DOHH2 (cell line): ENCODE measurements around the gene ANP32A.

Experiments
- H3F3A ChIP-seq: fragments of 200-600 bp; sonication (generic), shearing (Covaris generic); 2 replicates; pipeline ENCODE4 v1.6.0; 2016; ENCODE audit warnings: antibody characterized with exemption, mild to moderate bottlenecking; ENCODE audit not compliant: control insufficient read depth, insufficient read depth
- H3K27ac ChIP-seq: fragments of 200-600 bp; sonication (generic); 2 replicates; pipeline ENCODE4 v1.5.1; 2014; ENCODE audit warnings: low read depth, mild to moderate bottlenecking, low read length, moderate library complexity
- H3K27me3 ChIP-seq: fragments of 200-600 bp; sonication (generic); 2 replicates; pipeline ENCODE4 v1.6.1; 2014; ENCODE audit warnings: mild to moderate bottlenecking, low read length, mixed read lengths; ENCODE audit not compliant: control insufficient read depth
- H3K36me3 ChIP-seq: fragments of 200-600 bp; sonication (generic); 2 replicates; pipeline ENCODE4 v1.6.1; 2014; ENCODE audit warnings: mild to moderate bottlenecking, low read length, moderate library complexity, mixed read lengths; ENCODE audit not compliant: control insufficient read depth
- H3K4me1 ChIP-seq: fragments of 200-600 bp; sonication (generic); 2 replicates; pipeline ENCODE4 v1.6.1; 2014; ENCODE audit warnings: mild to moderate bottlenecking, low read length, mixed read lengths; ENCODE audit not compliant: control insufficient read depth
- H3K4me2 ChIP-seq: fragments of 200-600 bp; sonication (generic); 2 replicates; pipeline ENCODE4 v1.6.0; 2014; ENCODE audit warnings: mild to moderate bottlenecking, low read length, moderate library complexity
- H3K4me3 ChIP-seq: fragments of 200-600 bp; sonication (generic); 2 replicates; pipeline ENCODE4 v1.5.1; 2014; ENCODE audit warnings: mild to moderate bottlenecking, low read length, mixed read lengths
- H3K79me2 ChIP-seq: fragments of 200-600 bp; sonication (generic); 2 replicates; pipeline ENCODE4 v1.6.1; 2014; ENCODE audit warnings: mild to moderate bottlenecking, low read length, mixed read lengths; ENCODE audit not compliant: control insufficient read depth
- H3K9me2 ChIP-seq: fragments of 200-600 bp; sonication (generic); replicated peaks from 2 replicates; pipeline ENCODE4 v1.6.1; 2014; ENCODE audit warnings: mild to moderate bottlenecking, low read length, mixed read lengths; ENCODE audit not compliant: control insufficient read depth
- H3K9me3 ChIP-seq: fragments of 200-600 bp; sonication (generic); 2 replicates; pipeline ENCODE4 v1.6.1; 2014; ENCODE audit warnings: antibody characterized with exemption, low read length, mixed read lengths; ENCODE audit not compliant: control insufficient read depth, insufficient read depth
- H4K20me1 ChIP-seq: fragments of 200-600 bp; sonication (generic); 2 replicates; pipeline ENCODE4 v1.6.0; 2014; ENCODE audit warnings: low read depth, mild to moderate bottlenecking, antibody characterized with exemption, low read length, moderate library complexity; ENCODE audit not compliant: control insufficient read depth, insufficient read depth
- CTCF ChIP-seq: fragments of 200-600 bp; sonication (generic); IDR thresholded peaks from one replicate; pipeline ENCODE4 v1.5.1; 2014; ENCODE audit warnings: antibody characterized with exemption, mild to moderate bottlenecking, low read depth, low read length; ENCODE audit not compliant: poor library complexity, severe bottlenecking
- EZH2phosphoT487 ChIP-seq: fragments of 200-600 bp; sonication (generic); IDR thresholded peaks from 2 replicates; pipeline ENCODE4 v1.6.1; 2017; ENCODE audit warnings: borderline replicate concordance, mild to moderate bottlenecking, antibody characterized with exemption, low read length, moderate library complexity, mixed read lengths

The ANP32A gene

GRCh38 chr15:68798346-68799094 lies 22.2 kb downstream of the ANP32A start:
- H3F3A ChIP-seq: no peaks in the 10 kb centered on the region
- H3K79me2 ChIP-seq: peaks cover 100% of the 10 kb centered on the region
- H4K20me1 ChIP-seq: peaks cover 56% of the 10 kb centered on the region
- no peaks in the 10 kb centered on the region for H3K27me3 ChIP-seq
- no peaks in the 10 kb centered on the region for H3K9me3 ChIP-seq
- no peaks in the 10 kb centered on the region for H3K9me2 ChIP-seq
- peaks cover 76% of the 10 kb centered on the region for H3K36me3 ChIP-seq
- H3K4me2 ChIP-seq: no peak overlapping the region
- H3K4me1 ChIP-seq: peaks cover 44% of the 10 kb centered on the region
- no peak overlapping the region for H3K27ac ChIP-seq
- no peak for TF ChIP-seq EZH2phosphoT487
- TF ChIP-seq CTCF: no peak
- H3K4me3 ChIP-seq: no peak overlapping the region

GRCh38 chr15:68797599-68798345 lies 22.9 kb downstream of the ANP32A start:
- Histone ChIP-seq H3K9me3 (no peaks in the 10 kb centered on the region), H3F3A (no peaks in the 10 kb centered on the region), H4K20me1 (peaks cover 64% of the 10 kb centered on the region), H3K4me3 (no peak overlapping the region), H3K4me2 (no peak overlapping the region), H3K27ac (no peak overlapping the region), H3K27me3 (no peaks in the 10 kb centered on the region), H3K36me3 (peaks cover 79% of the 10 kb centered on the region), H3K9me2 (no peaks in the 10 kb centered on the region), H3K79me2 (peaks cover 100% of the 10 kb centered on the region), H3K4me1 (peaks cover 51% of the 10 kb centered on the region)
- TF ChIP-seq CTCF (no peak), EZH2phosphoT487 (no peak)

GRCh38 chr15:68797191-68797590 lies 23.5 kb downstream of the ANP32A start:
- peaks cover 68% of the 10 kb centered on the region for H4K20me1 ChIP-seq
- no peaks in the 10 kb centered on the region for H3K9me3 ChIP-seq
- TF ChIP-seq EZH2phosphoT487 (no peak), CTCF (no peak)
- no peaks in the 10 kb centered on the region for H3K27me3 ChIP-seq
- no peak overlapping the region for H3K4me2 ChIP-seq
- H3K27ac ChIP-seq: no peak overlapping the region
- peaks cover 57% of the 10 kb centered on the region for H3K4me1 ChIP-seq
- no peaks in the 10 kb centered on the region for H3K9me2 ChIP-seq
- peaks cover 100% of the 10 kb centered on the region for H3K79me2 ChIP-seq
- H3K4me3 ChIP-seq: no peak overlapping the region
- H3F3A ChIP-seq: no peaks in the 10 kb centered on the region
- peaks cover 85% of the 10 kb centered on the region for H3K36me3 ChIP-seq
